K562 (cell line): ENCODE data around the gene SGMS1. TPM values are rescaled to one million over a fixed set of nuclear protein-coding genes. Genes with fewer than 3 reads are reported as not detected.

ENCODE experiments used
- FOXK1 ChIP-seq: sonication (generic); formaldehyde crosslinking; IDR thresholded peaks from 2 replicates; pipeline ENCODE4 v1.8.0; 2022; ENCODE audit warnings: missing genetic modification reagents, mild to moderate bottlenecking, borderline replicate concordance
- PBX2 ChIP-seq, 2 experiments: IDR thresholded peaks in 1 of 2; conservative IDR thresholded peaks in 1 of 2; 2 replicates each; pipeline ENCODE4 v1.6.1; 2016; ENCODE audit warnings: low read depth in 2 of 2, mild to moderate bottlenecking in 1 of 2, missing compliant biosample characterization in 1 of 2, missing genetic modification characterization in 1 of 2, moderate library complexity in 1 of 2
- PREB ChIP-seq: sonication (generic); formaldehyde crosslinking; IDR thresholded peaks from 2 replicates; pipeline ENCODE4 v1.8.1; 2023; ENCODE audit warnings: mild to moderate bottlenecking, missing genetic modification reagents
- SIN3A ChIP-seq, 2 experiments: fragments of 150-350 bp in 1 of 2; IDR thresholded peaks; 2 replicates each; pipeline ENCODE4 v1.6.1; 2011 to 2016; ENCODE audit warnings: borderline replicate concordance in 2 of 2, low read depth in 2 of 2, low read length in 2 of 2, mild to moderate bottlenecking in 2 of 2, moderate library complexity in 2 of 2; ENCODE audit not compliant: control insufficient read depth in 1 of 2
- TAF7 ChIP-seq: fragments of 450-650 bp; IDR thresholded peaks from 2 replicates; pipeline ENCODE4 v1.6.1; 2016; ENCODE audit warnings: missing genetic modification characterization, missing compliant biosample characterization
- TCF3 ChIP-seq: sonication (generic); formaldehyde crosslinking; IDR thresholded peaks from 2 replicates; pipeline ENCODE4 v1.4.0; 2020; ENCODE audit warnings: mild to moderate bottlenecking, missing genetic modification reagents
- XRCC5 ChIP-seq: fragments of 200-400 bp; formaldehyde crosslinking; IDR thresholded peaks from 2 replicates; pipeline ENCODE4 v1.6.1; 2017; ENCODE audit warnings: low read depth, mild to moderate bottlenecking, low read length
- ZMIZ1 ChIP-seq, 2 experiments: fragments of 150-350 bp in 1 of 2; IDR thresholded peaks; 2 replicates each; pipeline ENCODE4 v1.6.1; 2012 to 2016; ENCODE audit warnings: low read depth in 2 of 2, low read length in 2 of 2, mild to moderate bottlenecking in 1 of 2, moderate library complexity in 1 of 2
- polyA plus RNA-seq, 8 experiments: library from polyadenylated mRNA; depleted of rRNA in 4 of 8; stranded (reverse) in 5 of 8; unstranded in 3 of 8; fragments of >200 nt; fragmentation: Nextera tagmentation in 2 of 8; fragmentation: Illumina TruSeq in 1 of 8; extraction: Ambion mirVana in 2 of 8; extraction: Trizol in 1 of 8; gene quantifications; 2 replicates each; pipeline versions ENCODE4 v1.2.1 to v1.2.3, GENCODE V29; 2011 to 2014; ENCODE audit warnings: inconsistent platforms in 1 of 8, missing spikeins in 1 of 8
- total RNA-seq, 7 experiments: library from RNA; depleted of rRNA in 6 of 7; stranded (reverse); fragments of >200 nt in 6 of 7; fragmentation: Illumina TruSeq in 2 of 7; extraction: Trizol in 2 of 7; gene quantifications; 2 replicates each; pipeline versions ENCODE4 v1.2.1 to v1.2.3, GENCODE V29; 2011 to 2021; ENCODE audit warnings: low replicate concordance in 1 of 7
- TF ChIP-seq, protein P1 (sequence below): fragments of 450-650 bp; IDR thresholded peaks from 2 replicates; pipeline ENCODE4 v1.6.1; 2016; ENCODE audit warnings: low read depth

The SGMS1 gene
- total and polyA plus RNA-seq, 9 of the 15 experiments (the other 6 are each of a cell fraction or from before 2014, with no cell fraction given): 22.6 to 232 (median 82.2) TPM

DNA sequence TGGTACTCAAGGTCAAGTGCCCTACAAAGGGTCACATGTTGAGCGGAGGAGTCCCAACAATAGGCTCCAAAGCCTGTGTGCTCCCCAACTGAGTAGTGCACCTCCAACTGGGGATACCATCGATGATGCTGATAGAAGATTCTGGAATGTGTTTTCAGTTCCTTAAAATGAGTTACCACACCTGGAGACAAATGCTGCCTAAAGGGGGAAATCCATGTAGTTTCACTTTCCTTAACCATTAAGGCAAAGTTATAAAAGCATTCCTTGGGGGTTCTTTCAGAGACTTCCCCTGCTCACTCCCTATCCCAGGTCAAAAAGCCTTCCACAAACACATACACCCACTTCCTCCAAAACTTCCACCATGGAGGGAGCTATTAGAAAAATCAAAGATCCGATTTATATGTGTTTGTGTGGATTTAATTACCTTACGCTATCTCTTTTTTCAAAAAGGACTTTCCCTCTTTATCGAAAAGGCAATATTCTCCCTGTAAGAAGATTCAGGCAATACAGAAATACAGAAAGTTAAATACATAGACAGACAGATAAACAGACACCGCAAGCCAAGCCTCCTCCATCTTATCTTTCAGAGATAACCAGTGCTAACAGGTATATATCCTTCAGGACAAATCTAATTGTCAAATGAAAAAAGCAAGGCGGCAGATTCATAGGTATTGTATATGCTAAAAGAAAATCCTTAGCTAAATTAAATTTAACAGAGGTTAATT, 236.6 kb downstream of the SGMS1 start (continued):
- TF ChIP-seq TCF3 (CRISPR knock-in tag) (peak; percentile 30; the same call in 1 of the 2 replicates), PREB (CRISPR knock-in tag) (no peak), PBX2 (CRISPR knock-in tag; IDR thresholded peaks at IDR 0.05; ENCODE audit: low read depth) (no peak), PBX2 (tag; conservative IDR thresholded peaks at IDR 0.05; ENCODE audit: low read depth) (peak; percentile 45; the same call in 1 of the 2 replicates), TAF7 (tag) (no peak), XRCC5 (no peak), SIN3A (IDR thresholded peaks at IDR 0.05; ENCODE audit: borderline replicate concordance in 2 of 2, control insufficient read depth in 1 of 2, low read depth in 2 of 2, low read length in 2 of 2) (no peak), ZMIZ1 (IDR thresholded peaks at IDR 0.05; ENCODE audit: low read depth in 2 of 2, low read length in 2 of 2) (no peak), FOXK1 (CRISPR knock-in tag) (no peak)
- TF ChIP-seq, protein P1, sequence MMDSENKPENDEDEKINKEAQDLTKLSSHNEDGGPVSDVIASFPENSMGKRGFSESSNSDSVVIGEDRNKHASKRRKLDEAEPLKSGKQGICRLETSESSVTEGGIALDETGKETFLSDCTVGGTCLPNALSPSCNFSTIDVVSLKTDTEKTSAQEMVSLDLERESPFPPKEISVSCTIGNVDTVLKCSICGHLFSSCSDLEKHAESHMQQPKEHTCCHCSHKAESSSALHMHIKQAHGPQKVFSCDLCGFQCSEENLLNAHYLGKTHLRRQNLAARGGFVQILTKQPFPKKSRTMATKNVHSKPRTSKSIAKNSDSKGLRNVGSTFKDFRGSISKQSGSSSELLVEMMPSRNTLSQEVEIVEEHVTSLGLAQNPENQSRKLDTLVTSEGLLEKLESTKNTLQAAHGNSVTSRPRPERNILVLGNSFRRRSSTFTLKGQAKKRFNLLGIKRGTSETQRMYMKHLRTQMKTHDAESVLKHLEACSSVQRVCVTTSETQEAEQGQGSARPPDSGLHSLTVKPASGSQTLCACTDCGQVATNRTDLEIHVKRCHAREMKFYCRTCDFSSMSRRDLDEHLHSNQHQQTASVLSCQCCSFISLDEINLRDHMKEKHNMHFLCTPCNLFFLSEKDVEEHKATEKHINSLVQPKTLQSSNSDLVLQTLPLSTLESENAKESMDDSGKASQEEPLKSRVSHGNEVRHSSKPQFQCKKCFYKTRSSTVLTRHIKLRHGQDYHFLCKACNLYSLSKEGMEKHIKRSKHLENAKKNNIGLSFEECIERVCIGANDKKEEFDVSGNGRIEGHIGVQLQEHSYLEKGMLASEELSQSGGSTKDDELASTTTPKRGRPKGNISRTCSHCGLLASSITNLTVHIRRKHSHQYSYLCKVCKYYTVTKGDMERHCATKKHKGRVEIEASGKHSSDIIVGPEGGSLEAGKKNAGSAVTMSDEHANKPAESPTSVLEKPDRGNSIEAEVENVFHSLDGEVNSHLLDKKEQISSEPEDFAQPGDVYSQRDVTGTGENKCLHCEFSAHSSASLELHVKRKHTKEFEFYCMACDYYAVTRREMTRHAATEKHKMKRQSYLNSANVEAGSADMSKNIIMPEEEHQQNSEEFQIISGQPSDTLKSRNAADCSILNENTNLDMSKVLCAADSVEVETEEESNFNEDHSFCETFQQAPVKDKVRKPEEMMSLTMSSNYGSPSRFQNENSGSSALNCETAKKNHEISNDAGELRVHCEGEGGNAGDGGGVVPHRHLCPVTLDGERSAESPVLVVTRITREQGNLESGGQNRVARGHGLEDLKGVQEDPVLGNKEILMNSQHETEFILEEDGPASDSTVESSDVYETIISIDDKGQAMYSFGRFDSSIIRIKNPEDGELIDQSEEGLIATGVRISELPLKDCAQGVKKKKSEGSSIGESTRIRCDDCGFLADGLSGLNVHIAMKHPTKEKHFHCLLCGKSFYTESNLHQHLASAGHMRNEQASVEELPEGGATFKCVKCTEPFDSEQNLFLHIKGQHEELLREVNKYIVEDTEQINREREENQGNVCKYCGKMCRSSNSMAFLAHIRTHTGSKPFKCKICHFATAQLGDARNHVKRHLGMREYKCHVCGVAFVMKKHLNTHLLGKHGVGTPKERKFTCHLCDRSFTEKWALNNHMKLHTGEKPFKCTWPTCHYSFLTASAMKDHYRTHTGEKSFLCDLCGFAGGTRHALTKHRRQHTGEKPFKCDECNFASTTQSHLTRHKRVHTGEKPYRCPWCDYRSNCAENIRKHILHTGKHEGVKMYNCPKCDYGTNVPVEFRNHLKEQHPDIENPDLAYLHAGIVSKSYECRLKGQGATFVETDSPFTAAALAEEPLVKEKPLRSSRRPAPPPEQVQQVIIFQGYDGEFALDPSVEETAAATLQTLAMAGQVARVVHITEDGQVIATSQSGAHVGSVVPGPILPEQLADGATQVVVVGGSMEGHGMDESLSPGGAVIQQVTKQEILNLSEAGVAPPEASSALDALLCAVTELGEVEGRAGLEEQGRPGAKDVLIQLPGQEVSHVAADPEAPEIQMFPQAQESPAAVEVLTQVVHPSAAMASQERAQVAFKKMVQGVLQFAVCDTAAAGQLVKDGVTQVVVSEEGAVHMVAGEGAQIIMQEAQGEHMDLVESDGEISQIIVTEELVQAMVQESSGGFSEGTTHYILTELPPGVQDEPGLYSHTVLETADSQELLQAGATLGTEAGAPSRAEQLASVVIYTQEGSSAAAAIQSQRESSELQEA: no peak
